ENCODE results near the gene EWSR1. TPM values are rescaled to one million over a fixed set of nuclear protein-coding genes. Genes with fewer than 3 reads are reported as not detected.
A peak's percentile ranks its signal among the peaks of the same experiment; 100 is the strongest.
"Not testable (repeated sequence)": the region's sequence is repeated elsewhere in the genome, so short reads cannot be mapped to it uniquely, and the experiment has no call there.

EWSR1 gene
- polyA plus RNA-seq, 3 donors = 81.2 to 280 (median 136) TPM

- H3K79me2 ChIP-seq (ENCODE audit: insufficient read depth, low read length) = no peaks in the 10 kb centered on the region
- no peak for DNase-seq
- Mint-ChIP-seq H3K27ac (peak overlapping the region in 1 of 7 donors; percentile 72), H3K36me3 (no peaks in the 10 kb centered on the region), H3K9me3 (peaks cover 0 to 14% (median 4%) of the 10 kb centered on the region in 7 donors), H3K27me3 (ENCODE audit: low read depth in 3 of 3) (peaks cover 0 to 6% (median 0%) of the 10 kb centered on the region in 3 donors), H3K4me3 (no peak overlapping the region), H3K4me1 (no peaks in the 10 kb centered on the region)
- intact Hi-C loops (cut with micrococcal nuclease) = no loop called here
- H3K9me3 ChIP-seq (replicated peaks in 1 of 2; ENCODE audit: control insufficient read depth in 1 of 2, insufficient read depth in 1 of 2, low read length in 2 of 2) = no peaks in the 10 kb centered on the region
- TF ChIP-seq CTCF (IDR thresholded peaks at IDR 0.05) = no peak
- 100% methylated on average over 1 of the region's 1 CpG for WGBS (ENCODE audit: insufficient coverage)
- no peaks in the 10 kb centered on the region for H4K20me1 ChIP-seq (ENCODE audit: insufficient read depth, low read length)
- H3K4me2 ChIP-seq (replicated peaks; ENCODE audit: extremely low read depth, low read length, poor library complexity, severe bottlenecking) = no peak overlapping the region
- H2AFZ ChIP-seq (ENCODE audit: insufficient read depth, low read depth, low read length, poor library complexity, severe bottlenecking) = no peak overlapping the region
- H3K36me3 ChIP-seq (replicated peaks in 1 of 2; ENCODE audit: control insufficient read depth in 1 of 2, insufficient read depth in 2 of 2, low read length in 2 of 2) = no peaks in the 10 kb centered on the region
- H3K4me1 ChIP-seq (ENCODE audit: control insufficient read depth in 1 of 2, insufficient read depth in 2 of 2, low read length in 2 of 2) = no peaks in the 10 kb centered on the region
- H3K27me3 ChIP-seq (ENCODE audit: control insufficient read depth in 2 of 2, insufficient read depth in 2 of 2, low read length in 2 of 2) = no peaks in the 10 kb centered on the region
- no peak overlapping the region for H3K4me3 ChIP-seq (replicated peaks in 1 of 3; ENCODE audit: low read depth in 2 of 3, low read length in 3 of 3)
- no peak overlapping the region for H3K9ac ChIP-seq (ENCODE audit: insufficient read depth, low read length, poor library complexity, severe bottlenecking)
- H3K27ac ChIP-seq (ENCODE audit: low read depth in 1 of 2, low read length in 2 of 2) = no peak overlapping the region
Observed at GRCh38 chr22:29233277-29233877, 34.7 kb upstream of the EWSR1 start.

- H3K4me1 ChIP-seq (ENCODE audit: control insufficient read depth in 1 of 2, insufficient read depth in 2 of 2, low read length in 2 of 2); H3K4me2 ChIP-seq (replicated peaks; ENCODE audit: extremely low read depth, low read length, poor library complexity, severe bottlenecking); H3K36me3 Mint-ChIP-seq; H3K27me3 ChIP-seq (ENCODE audit: control insufficient read depth in 2 of 2, insufficient read depth in 2 of 2, low read length in 2 of 2); H3K4me3 ChIP-seq (replicated peaks in 1 of 3; ENCODE audit: low read depth in 2 of 3, low read length in 3 of 3); H4K20me1 ChIP-seq (ENCODE audit: insufficient read depth, low read length); H3K27me3 Mint-ChIP-seq (ENCODE audit: low read depth in 3 of 3); H2AFZ ChIP-seq (ENCODE audit: insufficient read depth, low read depth, low read length, poor library complexity, severe bottlenecking); H3K9me3 ChIP-seq (replicated peaks in 1 of 2; ENCODE audit: control insufficient read depth in 1 of 2, insufficient read depth in 1 of 2, low read length in 2 of 2); DNase-seq; H3K4me1 Mint-ChIP-seq; H3K79me2 ChIP-seq (ENCODE audit: insufficient read depth, low read length); H3K27ac ChIP-seq (ENCODE audit: low read depth in 1 of 2, low read length in 2 of 2); H3K36me3 ChIP-seq (replicated peaks in 1 of 2; ENCODE audit: control insufficient read depth in 1 of 2, insufficient read depth in 2 of 2, low read length in 2 of 2); H3K9ac ChIP-seq (ENCODE audit: insufficient read depth, low read length, poor library complexity, severe bottlenecking); H3K4me3 Mint-ChIP-seq: not testable (repeated sequence)
- Mint-ChIP-seq H3K27ac (peak overlapping the region in 1 of 7 donors; percentile 50), H3K9me3 (peaks cover 7 to 30% (median 20%) of the 10 kb centered on the region in 7 donors)
- 100% methylated on average over 1 of the region's 9 CpGs for WGBS (ENCODE audit: insufficient coverage)
- intact Hi-C loops (cut with micrococcal nuclease) = loop anchor here in 1 of 2 donors (10.0 kb wide), 1 partner anchor 636 kb away; no protein-coding TSS in a partner anchor
Observed at GRCh38 chr22:29240481-29240880, 27.6 kb upstream of the EWSR1 start.
